Measurements from ENCODE around the gene MAP2K3. TPM values are rescaled to one million over a fixed set of nuclear protein-coding genes. Genes with fewer than 3 reads are reported as not detected.
A peak's percentile ranks its signal among the peaks of the same experiment; 100 is the strongest.
"Not testable (repeated sequence)": the region's sequence is repeated elsewhere in the genome, so short reads cannot be mapped to it uniquely, and the experiment has no call there.

MAP2K3 gene
- total RNA-seq, 3 donors from 2014 or later: 46.0 to 75.5 (median 67.1) TPM

DNA sequence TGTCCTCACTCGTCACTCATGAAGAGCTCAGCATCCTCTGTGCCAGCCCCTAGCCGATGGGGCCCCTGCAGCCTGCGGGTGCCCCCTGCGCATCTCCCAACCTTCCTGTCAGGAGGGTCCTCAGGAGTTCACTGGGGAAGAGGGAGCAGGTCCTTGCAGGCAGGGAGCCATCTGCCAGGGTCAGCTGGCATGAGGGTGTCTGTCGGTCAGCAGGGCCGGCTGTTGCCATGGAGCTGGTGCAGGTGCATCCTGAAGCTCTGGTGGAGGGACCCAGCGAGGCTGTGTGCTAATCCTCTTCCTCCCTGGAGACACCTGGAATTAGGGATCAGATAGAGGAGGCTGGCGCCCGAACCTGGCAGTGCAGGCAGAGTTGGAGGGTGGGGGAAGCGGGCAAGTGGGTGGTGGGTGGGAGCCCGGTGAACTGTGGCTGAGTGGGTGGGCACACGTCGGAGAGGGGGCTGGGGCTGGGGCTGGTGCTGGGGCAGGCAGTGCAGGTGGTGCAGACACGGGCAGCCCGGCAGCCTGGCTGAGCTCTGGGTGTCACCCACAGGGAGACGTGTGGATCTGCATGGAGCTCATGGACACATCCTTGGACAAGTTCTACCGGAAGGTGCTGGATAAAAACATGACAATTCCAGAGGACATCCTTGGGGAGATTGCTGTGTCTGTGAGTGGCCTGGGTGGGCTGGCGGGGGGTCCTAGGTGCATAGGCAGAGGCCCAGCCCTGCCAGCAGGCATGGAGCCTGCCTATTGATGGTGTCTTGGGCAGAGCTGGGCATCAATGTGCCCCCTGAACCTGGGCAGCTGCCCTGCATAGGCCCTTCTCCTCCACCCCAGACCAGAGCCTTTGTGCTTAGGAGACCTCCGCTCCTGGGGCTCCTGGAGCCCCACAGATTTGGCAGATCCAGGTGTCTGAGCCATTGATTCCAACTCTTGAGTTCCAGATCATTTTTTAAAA lies 17.4 kb downstream of the MAP2K3 start:
- no peak for ATAC-seq
- TF ChIP-seq, protein P1, sequence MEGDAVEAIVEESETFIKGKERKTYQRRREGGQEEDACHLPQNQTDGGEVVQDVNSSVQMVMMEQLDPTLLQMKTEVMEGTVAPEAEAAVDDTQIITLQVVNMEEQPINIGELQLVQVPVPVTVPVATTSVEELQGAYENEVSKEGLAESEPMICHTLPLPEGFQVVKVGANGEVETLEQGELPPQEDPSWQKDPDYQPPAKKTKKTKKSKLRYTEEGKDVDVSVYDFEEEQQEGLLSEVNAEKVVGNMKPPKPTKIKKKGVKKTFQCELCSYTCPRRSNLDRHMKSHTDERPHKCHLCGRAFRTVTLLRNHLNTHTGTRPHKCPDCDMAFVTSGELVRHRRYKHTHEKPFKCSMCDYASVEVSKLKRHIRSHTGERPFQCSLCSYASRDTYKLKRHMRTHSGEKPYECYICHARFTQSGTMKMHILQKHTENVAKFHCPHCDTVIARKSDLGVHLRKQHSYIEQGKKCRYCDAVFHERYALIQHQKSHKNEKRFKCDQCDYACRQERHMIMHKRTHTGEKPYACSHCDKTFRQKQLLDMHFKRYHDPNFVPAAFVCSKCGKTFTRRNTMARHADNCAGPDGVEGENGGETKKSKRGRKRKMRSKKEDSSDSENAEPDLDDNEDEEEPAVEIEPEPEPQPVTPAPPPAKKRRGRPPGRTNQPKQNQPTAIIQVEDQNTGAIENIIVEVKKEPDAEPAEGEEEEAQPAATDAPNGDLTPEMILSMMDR (IDR thresholded peaks at IDR 0.05): no peak
- no peak overlapping the region for H3K4me3 ChIP-seq
- H3K9me3 ChIP-seq: peaks cover 3% of the 10 kb centered on the region
- peaks cover 3% of the 10 kb centered on the region for H3K4me1 ChIP-seq (ENCODE audit: low read depth)
- intact Hi-C loops (cut with DNase I, micrococcal nuclease): no loop called here
- peak in 2 of 3 donors; percentile 22 to 54 for DNase-seq
- H3K36me3 ChIP-seq (ENCODE audit: low read depth): peaks cover 10% of the 10 kb centered on the region

DNA sequence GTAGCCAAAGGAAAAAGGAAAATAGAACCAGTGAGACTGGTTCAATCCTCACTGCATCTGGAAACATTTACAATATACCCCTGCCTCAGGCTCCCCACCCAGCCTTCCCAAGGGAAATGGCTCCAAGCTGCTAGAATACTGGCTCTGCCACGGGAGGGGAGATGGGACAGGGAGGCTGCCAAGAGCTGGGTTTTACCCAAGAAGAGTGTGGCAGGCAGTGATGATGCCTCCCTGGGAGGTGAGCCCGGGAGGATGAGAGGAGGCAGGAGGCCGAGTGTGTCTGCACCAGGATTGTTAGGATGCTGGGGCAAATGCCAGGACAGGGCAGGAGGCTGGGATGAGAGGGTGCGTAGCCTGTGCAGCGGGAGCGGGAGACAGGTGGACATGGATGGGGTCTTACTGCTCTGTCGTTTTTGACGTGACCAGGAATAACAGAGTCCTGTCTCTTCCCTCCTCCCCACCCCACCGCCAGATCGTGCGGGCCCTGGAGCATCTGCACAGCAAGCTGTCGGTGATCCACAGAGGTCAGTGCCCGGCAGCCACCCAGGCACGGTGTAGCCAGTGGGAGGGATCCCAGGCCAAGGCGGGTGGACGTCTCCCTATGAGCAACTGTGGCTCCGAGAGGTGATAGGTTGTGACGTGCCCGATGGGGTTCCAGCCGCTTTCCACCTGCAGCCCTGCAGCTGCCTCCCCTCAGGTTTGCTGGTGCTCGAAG lies 18.4 kb downstream of the MAP2K3 start:
- TF ChIP-seq, protein P1 (IDR thresholded peaks at IDR 0.05): no peak
- intact Hi-C loops (cut with DNase I, micrococcal nuclease): no loop called here
- peaks cover 10% of the 10 kb centered on the region for H3K36me3 ChIP-seq (ENCODE audit: low read depth)
- H3K4me1 ChIP-seq (ENCODE audit: low read depth): peaks cover 4% of the 10 kb centered on the region
- DNase-seq (peak in 2 of 3 donors; percentile 23 to 56), ATAC-seq (no peak)
- H3K9me3 ChIP-seq: peaks cover 3% of the 10 kb centered on the region
- no peak overlapping the region for H3K4me3 ChIP-seq

DNA sequence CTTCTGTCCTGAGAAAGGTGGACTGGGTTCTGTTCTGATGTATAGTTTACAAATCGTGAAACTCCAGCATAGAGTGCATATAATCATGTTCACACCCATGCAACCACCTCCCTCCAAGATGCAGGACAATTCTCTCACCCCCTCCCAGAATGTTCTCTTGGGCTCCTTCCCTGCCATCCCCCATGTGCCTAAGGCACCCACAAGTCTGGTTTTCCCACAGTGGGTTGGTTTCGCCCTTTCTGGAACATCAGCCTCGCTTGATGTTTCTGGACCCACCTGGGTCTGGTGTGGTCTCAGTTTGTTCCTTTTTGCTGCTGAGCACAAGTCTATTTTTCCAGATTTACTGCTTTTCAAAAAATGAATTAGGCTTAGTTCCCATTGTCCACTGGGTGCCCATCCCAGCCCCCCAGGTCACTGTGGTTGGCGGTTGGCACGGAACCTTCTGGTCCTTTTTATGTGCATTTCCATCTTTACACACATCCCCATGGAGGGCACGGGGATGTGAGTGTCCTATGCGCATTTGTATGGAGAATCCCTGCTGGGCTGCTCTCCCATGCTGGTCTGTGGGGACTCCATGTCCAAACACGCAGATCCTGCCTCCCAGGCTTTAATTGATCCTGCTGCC lies 19.0 kb downstream of the MAP2K3 start:
- peaks cover 3% of the 10 kb centered on the region for H3K9me3 ChIP-seq
- intact Hi-C loops (cut with DNase I, micrococcal nuclease): no loop called here
- H3K4me3 ChIP-seq: no peak overlapping the region
- DNase-seq (peak in 2 of 3 donors; percentile 7 to 19), ATAC-seq (no peak)
- peaks cover 10% of the 10 kb centered on the region for H3K36me3 ChIP-seq (ENCODE audit: low read depth)
- H3K4me1 ChIP-seq (ENCODE audit: low read depth): peaks cover 4% of the 10 kb centered on the region
- TF ChIP-seq, protein P1 (IDR thresholded peaks at IDR 0.05): no peak

DNA sequence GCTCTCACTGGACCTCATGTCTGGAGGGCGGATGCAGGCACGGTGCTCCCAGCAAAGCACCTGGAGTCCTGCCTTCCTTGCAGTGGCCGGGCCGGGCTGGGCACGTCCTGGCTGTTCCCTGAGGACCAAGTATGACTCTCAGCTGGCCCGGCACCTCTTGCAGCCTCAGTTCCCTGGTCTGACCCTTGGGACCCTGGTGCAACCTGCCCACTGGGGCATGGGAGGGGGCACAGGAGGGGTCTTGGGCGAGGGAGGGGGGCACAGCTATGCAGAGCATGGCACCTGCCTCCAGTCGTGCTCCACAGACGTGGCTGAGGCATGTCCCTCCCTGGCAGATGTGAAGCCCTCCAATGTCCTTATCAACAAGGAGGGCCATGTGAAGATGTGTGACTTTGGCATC lies 19.6 kb downstream of the MAP2K3 start:
- DNase-seq (peak in 2 of 3 donors; percentile 21 to 56), ATAC-seq (no peak)
- Histone ChIP-seq H3K4me1 (ENCODE audit: low read depth) (peaks cover 4% of the 10 kb centered on the region), H3K36me3 (ENCODE audit: low read depth) (peaks cover 10% of the 10 kb centered on the region), H3K9me3 (peaks cover 8% of the 10 kb centered on the region), H3K4me3 (no peak overlapping the region)
- TF ChIP-seq, protein P1 (IDR thresholded peaks at IDR 0.05): no peak
- intact Hi-C loops (cut with DNase I, micrococcal nuclease): no loop called here

DNA sequence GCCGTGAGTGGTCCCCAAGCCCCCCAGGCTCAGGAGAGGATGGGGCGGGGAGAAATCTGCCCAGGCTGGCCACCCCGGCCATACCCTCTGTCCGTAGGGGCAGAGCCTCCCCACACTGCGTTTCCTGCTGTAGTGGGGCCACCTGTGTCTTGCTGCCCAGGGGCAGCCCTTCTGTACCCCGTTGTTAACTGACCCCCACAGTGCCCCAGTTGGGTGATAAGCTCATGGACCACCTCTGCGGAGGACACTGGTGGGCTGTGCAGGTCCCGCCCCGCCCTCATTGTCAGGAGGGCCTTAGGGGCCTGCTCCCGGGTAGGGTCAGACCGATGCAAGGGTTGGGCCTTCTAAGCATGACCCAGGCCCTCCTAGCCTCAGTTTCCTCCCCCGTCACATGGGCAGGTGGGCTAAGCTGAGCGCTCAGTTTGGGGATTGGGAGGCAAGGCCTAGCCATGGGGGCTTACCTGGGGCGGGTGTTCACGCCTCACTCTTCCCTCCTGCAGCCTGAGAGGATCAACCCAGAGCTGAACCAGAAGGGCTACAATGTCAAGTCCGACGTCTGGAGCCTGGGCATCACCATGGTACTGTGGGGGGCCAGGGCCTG lies 20.1 kb downstream of the MAP2K3 start:
- H3K9me3 ChIP-seq; H3K4me1 ChIP-seq (ENCODE audit: low read depth); H3K36me3 ChIP-seq (ENCODE audit: low read depth); intact Hi-C loops (cut with DNase I, micrococcal nuclease); H3K4me3 ChIP-seq; ATAC-seq: not testable (repeated sequence)
- peak in 2 of 3 donors; percentile 20 to 47 for DNase-seq

DNA sequence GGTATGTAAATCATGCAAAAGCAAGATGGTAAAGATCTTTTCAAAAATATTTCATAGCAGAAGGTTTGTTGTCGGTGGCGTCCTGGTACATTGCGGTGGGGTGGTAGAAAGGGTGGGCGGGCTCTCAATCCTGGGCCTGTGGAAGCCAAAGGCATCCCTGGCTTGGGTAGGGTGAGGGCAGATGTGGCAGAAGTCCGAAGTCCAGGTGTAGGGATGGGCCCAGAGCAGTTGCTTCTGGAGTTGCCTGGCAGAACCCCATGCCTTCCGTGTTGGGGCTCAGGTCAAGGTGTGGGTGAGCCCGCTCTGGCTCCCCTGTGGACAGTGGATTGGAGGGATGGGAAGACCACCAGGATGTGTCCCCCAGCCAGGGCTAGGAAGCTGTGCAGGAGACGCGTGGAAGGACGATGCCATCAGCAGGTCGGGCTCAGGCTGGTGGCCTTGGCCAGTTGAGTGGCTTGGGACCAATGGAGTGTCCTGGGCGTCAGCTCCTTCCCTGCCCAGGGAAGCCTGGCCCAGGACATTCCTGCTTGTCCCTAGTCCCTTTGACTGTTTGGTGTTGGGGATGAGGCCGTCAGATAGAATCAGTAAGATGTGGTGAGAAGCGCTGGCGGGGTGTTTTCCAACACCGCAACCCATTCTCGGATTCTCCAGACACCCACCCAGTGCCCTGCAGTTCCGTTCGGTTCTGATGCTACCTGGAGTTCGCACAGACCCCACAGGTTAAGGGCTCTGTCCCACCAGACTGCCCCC lies 21.1 kb downstream of the MAP2K3 start:
- H3K4me3 ChIP-seq; intact Hi-C loops (cut with DNase I, micrococcal nuclease); H3K36me3 ChIP-seq (ENCODE audit: low read depth); H3K4me1 ChIP-seq (ENCODE audit: low read depth); H3K9me3 ChIP-seq: not testable (repeated sequence)
- peak in 1 of 3 donors; percentile 46 for DNase-seq
- ATAC-seq: peak; percentile 21

DNA sequence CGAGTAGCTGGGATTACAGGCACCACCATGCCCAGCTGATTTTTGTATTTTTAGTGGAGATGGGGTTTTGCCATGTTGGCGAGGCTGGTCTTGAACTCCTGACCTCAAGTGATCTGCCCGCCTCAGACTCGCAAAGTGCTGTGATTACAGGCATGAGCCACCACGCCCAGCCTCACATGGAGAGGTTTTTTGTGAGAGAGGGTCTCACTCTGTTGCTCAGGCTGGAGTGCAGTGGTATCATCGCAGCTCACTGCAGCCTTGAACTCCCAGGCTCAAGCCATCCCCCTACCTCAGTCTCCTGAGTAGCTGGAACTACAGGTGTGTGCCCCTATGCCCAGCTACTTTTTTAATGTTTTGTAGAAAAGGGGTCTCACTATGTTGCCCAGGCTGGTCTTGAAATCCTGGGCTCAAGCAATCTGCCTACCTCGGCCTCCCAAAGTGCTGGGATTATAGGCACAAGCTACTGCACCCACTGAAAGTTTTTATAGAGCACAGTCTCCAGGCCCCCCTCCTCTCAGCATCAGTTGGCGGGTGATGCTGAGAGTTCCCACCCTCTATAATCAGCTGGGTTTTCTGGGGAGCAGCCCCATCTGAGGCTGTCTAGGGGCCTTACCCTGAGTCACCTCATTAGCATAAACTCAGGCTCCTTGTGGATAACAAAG lies 22.2 kb downstream of the MAP2K3 start:
- intact Hi-C loops (cut with DNase I, micrococcal nuclease); H3K4me1 ChIP-seq (ENCODE audit: low read depth); H3K36me3 ChIP-seq (ENCODE audit: low read depth); H3K9me3 ChIP-seq; H3K4me3 ChIP-seq: not testable (repeated sequence)
- ATAC-seq (peak; percentile 3), DNase-seq (peak in 2 of 3 donors; percentile 20 to 33)

DNA sequence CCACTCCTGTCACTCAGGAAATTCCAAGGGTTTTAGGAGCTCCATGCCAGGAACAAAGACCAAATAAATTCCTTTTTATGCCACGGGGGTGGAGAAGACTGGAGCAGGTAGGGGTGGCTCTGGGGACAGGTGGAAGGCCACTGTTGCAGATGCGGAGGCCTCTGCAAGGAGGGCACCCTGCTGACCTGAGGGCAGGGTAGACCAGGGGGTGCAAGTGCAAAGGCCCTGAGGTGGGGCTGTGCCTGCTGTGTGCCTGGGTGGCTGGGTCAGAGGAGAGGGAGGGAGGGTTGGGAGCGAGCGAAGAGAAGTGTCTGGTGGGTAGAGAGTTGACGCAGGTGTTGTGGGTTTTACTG lies 22.7 kb downstream of the MAP2K3 start:
- H3K4me3 ChIP-seq; ATAC-seq; H3K4me1 ChIP-seq (ENCODE audit: low read depth); intact Hi-C loops (cut with DNase I, micrococcal nuclease); H3K9me3 ChIP-seq; H3K36me3 ChIP-seq (ENCODE audit: low read depth): not testable (repeated sequence)
- DNase-seq: peak in 1 of 3 donors; percentile 26

Measured in mucosa of descending colon (tissue), 3 donors.